HG02981 (cell line): ENCODE data around the gene UBE2I.

Experiments
- ATAC-seq: cut with Tn5 transposase; IDR thresholded peaks from one replicate; pipeline ENCODE4 v1.9.1; 2021; ENCODE audit warnings: mild to moderate bottlenecking, moderate library complexity; ENCODE audit not compliant: unreplicated experiment

Gene UBE2I

DNA sequence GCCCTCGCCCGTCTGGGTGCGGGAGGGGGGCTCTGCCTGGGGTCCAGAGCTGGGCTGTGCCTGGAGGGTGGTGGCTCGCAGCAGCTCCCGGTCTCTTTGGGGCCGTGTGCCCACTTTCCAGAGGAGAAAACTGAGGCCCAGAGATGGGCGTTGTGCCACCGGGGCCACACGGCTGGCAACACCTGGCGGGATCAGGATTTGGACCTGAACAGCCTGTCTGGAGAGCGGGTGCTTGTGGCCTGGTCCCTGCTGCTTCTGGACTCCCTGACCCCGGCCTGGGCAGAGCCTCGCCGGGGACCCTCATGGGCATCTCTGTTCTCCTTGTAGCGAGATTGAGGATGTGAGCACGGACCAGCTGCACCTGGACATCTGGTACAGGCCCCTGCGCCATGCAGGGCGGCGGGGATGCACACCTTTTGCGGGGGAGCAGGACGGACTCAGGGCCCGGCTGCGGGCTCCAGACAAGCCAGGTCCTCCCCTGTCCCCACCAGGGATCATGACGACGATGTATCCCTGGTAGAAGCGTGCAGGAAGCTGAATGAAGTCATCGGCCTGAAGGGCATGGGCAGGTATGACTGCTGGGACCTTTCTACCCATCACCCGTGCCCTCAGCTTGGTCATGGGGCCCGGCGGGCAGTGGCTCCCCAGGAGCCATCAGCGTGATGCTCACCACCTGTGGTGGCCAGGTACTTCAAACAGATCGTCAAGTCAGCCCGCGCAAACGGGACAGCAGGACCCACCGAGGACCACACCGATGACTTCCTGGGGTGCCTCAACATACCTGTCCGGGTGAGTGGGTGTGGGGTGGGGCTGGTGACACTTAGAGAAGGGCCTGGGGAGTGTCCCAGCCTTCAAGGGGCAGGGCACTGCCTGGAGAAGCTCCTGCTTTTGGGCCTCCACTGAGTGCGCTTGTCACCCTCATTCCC is 32.3 kb downstream of the UBE2I start:
- no peak for ATAC-seq

DNA sequence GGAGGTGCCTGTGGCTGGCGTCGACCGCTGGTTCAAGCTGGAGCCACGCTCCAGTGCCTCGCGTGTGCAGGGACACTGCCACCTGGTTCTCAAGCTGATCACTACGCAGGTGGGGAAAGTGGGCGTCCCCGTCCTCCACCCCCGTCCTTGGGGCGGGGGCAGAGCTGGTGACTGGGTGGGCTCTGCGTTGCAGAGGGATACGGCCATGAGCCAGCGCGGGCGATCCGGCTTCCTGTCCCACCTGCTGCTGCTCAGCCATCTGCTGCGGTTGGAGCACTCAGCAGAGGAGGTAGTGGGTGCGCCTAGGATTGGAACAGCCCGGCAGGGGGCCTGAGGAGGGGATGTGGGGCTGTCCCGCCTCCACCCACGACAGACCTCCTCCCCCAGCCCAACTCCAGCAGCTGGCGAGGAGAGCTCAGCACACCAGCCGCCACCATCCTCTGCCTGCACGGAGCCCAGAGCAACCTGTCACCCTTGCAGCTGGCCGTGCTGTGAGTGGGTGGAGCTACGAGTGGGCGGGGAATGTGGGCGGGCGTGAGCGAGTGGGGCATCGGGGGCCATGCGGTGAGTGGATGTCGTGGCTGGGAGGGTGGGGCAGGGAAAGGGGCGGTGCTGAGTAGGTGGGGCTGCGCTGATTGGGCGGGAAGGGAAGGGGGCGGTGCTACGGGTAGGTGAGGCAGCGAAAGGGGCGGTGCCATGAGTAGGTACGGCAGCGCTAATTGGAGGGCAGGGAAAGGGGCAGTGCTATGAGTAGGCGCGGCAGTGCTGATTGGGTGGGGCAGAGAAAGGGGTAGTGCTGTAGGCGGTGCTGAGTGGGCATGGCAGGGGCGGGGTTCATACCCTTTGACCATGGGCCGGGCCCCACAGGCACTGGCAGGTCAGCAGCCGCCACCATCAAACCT is 33.3 kb downstream of the UBE2I start:
- ATAC-seq, result peak; percentile 86

DNA sequence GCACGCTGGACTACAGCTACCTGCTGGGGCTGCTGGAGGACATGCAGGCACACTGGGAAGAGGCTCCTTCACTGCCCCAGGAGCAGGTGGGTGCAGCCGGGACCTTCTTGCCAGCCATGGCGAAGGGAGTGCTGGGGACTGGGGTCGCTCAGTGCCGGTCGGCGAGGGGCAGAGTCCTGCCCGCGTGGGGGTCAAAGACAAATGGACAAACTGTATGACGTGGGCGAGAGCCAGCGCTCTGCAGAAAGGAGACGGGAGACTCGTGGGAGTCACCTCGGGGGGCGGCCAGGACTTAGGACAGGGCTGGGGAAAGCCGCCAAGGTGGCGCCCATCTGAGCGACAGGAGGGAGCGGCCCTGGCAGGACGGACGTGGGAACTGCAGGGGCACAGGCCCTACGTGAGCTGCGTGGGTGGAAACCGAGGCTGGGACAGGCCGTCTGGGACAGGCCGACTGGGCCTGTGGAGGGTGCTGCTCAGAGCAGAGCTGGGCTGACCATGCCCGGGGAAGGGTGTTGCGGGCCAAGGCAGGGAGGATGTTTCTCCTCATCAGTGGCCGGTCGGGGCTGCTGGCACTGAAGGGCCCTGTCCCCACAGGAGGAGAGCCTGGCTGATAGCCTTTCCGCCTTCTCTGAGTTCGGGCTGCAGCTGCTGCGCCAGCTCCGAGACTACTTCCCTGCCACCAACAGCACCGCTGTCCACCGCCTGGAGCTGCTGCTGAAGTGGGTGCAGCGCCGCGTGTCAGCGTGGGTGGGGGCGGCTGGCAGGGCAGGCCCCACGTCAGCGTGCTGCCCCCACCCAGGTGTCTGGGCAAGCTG is 34.2 kb downstream of the UBE2I start:
- no peak for ATAC-seq

DNA sequence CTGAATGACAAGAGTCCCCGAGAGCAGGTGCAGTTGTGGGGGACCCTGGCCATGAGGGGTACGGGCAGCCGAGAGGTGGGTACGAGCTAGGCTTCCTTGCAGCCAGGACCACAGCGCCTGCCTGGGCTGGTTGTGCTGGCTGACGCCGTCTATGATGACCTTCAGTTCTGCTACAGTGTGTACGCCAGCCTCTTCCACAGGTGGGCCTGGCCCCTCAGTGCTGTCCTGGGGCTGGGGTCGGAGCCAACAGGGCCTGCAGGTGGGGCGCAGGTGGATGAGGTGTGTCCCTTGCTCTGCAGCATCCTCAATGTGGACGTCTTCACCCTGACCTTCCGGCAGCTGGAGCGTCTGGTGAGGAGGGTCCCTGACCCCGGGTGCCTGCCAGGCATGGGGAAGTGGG is 35.1 kb downstream of the UBE2I start:
- no peak for ATAC-seq

DNA sequence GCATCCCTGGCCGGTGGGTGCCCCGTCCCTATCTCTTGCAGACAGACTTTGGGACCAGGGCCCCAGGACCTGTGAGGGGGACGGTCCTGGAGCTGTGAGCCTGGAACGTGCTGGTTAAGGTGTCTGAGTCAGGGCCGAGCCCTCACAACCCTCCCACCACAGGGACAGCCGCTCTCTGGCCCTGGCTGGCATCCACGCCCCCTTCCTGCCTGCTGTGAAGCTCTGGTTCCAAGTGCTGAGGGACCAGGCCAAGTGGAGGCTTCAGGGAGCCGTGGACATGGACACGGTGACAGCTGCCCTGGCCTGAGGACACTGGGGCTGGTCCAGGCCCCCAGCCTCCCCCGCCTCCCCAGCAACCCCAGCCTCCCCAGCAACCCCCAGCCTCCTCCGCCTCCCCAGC is 35.7 kb downstream of the UBE2I start:
- ATAC-seq, result no peak

DNA sequence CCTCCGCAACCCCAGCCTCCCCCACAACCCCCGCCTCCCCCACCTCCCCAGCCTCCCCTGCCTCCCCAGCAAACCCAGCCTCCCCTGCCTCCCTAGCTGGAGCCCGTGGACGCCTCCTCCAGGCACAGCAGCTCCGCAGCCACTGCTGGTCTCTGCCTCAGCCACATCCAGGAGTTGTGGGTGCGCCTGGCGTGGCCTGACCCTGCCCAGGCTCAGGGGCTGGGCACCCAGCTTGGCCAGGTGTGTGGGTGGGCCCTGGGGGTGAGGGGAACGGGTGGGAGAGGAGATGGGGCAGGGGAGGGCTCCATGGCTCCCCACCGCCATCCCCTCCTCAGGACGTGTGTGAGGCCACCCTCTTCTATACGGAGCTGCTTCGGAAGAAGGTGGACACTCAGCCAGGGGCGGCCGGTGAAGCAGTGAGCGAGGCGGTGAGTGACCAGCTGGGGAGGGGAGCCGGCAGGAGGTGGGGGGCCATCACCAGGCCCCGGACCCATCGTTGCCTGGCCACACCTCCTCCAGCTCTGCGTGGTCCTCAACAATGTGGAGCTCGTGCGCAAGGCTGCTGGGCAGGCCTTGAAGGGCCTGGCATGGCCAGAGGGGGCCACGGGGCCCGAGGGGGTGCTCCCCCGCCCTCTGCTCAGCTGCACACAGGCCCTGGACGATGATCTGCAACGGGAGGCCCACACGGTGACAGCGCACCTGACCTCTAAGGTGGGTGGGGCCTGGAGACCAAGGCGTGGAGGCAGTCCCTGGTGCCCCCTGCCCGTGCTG is 36.4 kb downstream of the UBE2I start:
- ATAC-seq, result no peak

DNA sequence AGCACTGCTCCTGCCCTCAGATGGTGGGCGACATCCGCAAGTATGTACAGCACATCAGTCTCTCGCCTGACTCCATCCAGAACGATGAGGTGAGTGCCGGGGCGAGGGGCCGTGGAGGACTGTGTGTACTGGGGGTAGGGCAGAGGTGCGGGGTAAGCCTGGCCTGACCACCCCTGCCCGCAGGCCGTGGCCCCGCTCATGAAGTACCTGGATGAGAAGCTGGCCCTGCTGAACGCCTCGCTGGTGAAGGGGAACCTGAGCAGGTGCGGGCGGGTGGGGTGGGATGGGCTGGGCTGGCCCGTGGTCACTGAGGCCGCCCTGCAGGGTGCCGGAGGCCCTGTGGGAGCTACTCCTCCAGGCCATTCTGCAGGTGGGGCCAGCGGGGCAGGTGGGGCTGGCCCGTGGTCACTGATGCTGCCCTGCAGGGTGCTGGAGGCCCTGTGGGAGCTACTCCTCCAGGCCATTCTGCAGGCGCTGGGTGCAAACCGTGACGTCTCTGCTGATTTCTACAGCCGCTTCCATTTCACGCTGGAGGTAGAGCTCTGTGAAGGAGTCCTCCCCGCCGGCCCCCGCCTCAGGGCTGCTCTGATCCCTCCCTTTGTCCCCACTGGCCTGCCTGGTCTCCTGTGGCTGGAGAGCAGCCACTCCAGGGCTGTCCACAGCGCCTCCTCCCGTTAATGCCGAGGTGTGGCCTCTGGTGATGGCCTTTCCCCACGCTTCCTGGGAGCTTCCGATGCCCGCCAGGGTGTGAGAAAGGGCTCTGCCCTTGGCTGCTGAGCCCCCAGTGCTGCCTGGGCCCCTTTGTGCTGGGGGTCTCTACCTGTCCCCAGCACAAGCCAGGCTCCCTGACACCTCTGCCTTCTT is 37.2 kb downstream of the UBE2I start:
- ATAC-seq, result no peak

DNA sequence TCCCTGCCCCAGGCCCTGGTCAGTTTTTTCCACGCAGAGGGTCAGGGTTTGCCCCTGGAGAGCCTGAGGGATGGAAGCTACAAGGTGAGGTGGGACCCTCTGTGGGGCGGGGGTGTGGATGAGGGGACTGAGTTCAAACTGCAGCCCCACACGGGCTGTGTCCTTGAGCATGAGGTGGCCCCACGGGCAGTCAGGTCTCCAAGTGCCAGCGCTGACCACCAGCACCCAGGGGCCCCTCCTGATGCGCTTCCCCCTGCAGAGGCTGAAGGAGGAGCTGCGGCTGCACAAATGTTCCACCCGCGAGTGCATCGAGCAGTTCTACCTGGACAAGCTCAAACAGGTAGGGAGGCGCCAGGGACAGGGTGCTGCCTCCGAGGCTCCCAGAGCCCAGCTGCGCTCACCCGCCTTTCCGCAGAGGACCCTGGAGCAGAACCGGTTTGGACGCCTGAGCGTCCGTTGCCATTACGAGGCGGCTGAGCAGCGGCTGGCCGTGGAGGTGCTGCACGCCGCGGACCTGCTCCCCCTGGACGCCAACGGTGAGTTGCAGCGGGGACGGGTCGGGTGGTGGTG is 37.9 kb downstream of the UBE2I start:
- ATAC-seq, result no peak

DNA sequence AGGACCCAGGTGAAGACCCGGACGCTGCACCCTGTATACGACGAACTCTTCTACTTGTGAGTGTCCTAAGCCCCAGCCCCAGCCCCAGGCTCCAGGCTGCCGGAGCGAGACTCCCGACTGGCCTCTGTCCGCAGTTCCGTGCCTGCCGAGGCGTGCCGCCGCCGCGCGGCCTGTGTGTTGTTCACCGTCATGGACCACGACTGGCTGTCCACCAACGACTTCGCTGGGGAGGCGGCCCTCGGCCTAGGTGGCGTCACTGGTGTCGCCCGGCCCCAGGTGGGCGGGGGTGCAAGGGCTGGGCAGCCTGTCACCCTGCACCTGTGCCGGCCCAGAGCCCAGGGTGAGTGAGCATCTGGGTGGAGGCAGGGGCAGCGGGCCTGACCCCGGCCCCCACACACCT is 38.5 kb downstream of the UBE2I start:
- ATAC-seq, result no peak

DNA sequence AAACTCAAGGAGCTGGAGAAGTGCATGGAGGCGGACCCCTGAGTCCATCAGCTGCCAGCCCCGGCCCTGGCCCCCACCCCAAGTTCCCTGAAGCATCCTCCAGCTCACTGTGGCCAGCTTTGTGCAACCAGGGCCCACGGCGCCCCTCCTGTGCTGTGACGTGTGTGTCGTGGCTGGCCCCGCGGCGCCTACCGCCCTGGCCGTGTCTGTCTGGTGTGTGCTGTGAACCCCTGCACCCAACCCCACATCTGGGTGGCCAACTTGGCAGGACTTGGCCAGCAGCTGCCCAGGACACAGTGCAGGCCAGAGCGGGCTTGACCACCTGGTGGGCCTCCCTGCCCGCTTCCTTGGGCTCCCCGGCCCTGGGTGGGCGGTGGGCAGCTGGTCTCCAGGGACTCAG is 39.0 kb downstream of the UBE2I start:
- ATAC-seq, result no peak

DNA sequence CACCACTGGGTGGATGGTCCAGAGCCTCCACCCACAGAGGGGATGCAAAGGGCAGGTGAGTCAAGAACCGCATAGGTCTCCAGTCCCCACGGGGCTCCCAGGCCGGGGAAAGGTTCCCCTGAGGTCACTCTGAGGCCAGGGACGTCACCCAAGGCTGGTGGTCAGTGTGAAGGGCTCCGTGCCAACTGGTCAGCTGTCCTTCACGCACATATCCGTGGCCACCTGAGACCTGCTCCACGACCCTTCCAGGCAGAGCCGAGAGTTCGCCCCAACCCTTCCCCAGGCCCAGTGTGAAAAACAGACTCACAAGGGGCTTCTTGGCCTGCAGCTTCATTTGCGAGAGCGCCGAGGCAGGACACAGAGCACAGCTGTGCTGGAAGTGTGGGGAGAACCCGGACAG is 39.5 kb downstream of the UBE2I start:
- ATAC-seq, result no peak

DNA sequence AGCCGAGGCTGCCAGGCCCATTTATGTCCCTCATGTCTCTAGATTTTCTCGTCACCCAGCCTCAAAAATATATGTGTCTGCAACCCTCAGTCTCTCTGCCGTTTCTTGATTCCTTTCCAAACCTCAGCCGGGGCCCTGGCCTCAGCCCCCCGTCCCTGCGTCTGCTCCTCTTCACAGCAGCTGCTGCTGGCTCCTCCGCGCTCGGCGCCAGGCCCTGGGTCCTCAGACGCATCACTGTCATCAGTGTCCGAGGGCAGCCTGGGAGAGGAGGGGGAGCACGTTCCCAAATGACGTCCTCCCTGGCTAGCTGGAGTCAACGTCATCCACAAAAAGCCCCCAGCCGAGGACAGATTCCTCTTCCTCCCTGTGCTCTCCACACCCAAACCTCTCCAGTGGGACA is 39.9 kb downstream of the UBE2I start:
- ATAC-seq, result no peak

DNA sequence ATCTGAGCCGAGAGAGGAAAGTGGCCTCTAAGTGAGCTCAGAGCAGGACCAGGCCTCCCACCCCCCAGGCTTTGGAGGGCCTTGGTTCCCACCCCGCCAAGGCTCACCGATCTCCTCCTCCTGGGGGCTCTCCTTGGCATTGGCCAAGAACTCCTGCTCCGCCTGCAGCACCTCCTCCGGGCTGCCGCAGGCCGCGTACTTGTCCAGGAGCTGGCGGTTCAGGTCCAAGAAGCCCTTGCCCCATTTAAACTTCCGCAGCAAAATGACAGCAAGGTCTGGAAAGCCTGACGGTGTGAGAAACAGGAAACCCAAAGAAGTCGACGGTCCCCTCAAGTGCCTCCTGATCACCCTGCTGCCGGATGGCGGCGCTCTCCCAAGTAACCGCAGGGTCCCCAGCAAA is 40.5 kb downstream of the UBE2I start:
- no peak for ATAC-seq

DNA sequence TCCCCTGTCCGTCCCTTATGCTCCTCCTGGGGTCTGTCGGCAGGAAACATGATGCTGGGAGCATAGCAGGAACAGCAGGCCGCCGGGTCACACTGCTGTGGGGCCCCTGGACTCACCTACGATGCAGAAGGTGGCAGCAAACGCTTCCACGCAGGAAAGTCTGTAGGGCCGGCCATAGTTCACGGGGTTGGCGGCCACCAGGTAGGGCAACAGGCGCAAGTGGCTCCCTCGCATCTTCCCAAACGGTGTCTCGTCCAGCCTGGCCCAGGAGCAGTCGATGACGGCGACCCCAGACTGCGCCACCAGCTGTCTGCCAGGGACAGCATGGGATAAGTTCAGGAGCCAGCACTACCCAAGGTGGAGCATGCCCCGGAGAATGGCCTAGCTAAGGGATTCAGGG is 41.3 kb downstream of the UBE2I start:
- ATAC-seq, result no peak

DNA sequence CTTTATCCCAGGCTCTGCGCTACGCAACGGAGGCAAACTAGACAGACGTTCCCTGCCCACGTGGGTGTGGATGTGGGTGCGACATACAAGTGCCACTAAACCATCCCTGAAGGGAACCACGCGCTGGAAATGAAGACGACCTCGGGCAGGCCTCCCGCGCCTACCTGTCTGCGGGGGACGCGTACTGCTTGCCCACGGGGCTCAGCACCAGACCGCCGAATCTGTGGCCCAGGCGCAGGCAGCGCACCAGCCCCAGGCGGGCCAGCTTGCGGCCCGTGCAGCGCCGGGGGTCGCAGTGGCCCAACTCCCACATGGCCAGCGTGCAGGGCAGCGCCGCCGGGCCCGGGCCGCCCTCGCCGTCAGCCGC is 41.8 kb downstream of the UBE2I start:
- ATAC-seq, result no peak

DNA sequence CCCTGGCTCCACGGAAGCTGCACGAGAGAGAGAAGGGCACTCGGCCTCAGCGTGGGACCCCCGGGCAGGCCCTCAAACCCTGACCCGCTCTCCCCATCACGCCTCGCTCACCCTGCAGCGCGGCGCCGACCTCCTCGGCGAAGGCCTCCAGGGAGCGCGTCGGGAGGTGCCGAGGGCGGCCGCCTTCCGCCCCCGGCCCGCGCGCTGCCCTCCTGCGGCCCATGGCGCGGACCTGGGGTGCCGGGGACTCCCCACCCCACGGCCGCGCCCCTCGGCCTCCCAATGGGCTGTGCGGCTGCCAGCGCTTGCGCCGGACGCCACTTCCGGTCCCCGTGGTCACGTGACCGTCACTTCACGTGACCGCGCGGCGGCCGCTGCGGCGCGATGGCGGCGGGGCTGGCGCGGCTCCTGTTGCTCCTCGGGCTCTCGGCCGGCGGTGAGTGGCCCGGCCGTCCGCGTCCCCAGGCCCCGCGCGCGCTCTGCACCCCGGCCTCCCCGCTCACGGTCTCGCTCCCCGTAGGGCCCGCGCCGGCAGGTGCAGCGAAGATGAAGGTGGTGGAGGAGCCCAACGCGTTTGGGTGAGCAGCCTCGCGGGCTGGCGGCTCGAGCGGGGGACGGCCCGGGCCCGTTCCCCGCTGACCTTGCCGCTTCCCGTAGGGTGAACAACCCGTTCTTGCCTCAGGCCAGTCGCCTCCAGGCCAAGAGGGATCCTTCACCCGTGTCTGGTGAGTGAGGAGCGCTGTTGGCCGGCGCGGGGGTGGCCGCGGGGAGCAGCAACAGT is 42.3 kb downstream of the UBE2I start, which contains the start of the genes GNPTG and TSR3:
TSS of gene GNPTG (plus strand) at position 350 of the 781 bp plus-strand sequence. CDS start at position 385, 35 bp downstream.
TSS of gene TSR3 (minus strand) at position 297 of the 781 bp plus-strand sequence. CDS start at position 223, 74 bp downstream.
- ATAC-seq, result peak; percentile 76

DNA sequence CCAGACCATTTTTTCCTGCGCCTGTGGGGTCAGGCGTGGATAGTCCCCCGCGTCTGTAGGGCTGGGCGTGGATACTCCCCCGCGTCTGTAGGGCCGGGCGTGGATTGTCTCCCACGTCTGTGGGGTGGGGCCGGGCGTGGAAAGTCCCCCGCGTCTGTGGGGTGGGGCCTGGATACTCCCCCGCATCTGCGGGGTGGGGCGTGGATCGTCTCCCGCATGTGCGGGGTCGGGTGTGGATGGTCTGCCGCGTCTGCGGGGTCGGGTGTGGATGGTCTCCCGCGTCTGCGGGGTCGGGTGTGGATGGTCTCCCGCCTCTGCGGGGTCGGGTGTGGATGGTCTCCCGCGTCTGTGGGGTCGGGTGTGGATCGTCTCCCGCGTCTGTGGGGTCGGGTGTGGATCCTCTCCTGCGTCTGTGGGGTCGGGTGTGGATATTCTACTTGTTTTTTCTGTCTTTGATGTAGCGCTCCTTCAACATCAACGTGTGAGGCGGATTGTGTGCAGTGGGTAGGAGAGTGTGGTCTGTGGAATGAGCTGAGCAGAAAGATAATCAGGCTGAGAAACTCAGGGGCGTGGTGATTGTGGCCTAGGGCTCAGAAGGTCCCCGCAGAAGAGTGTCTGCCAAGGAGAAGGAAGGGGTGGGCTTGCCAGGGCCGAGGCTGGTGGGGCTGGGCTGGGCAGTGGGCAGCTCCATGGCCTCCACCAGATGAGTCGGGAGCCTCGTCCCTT is 45.5 kb downstream of the UBE2I start:
- no peak for ATAC-seq
